ENCODE data around the gene KCNQ2.
"Not testable (repeated sequence)": the region's sequence is repeated elsewhere in the genome, so short reads cannot be mapped to it uniquely, and the experiment has no call there.

KCNQ2 gene

GRCh38 chr20:63471981-63472831 lies at the start of gene KCNQ2:
KCNQ2 (minus strand) TSS chr20:63472655; CDS start chr20:63472463, 192 bp downstream.
- in situ Hi-C loops (cut with MboI; ENCODE audit: low sequenced_read_pairs) = no loop called here

- in situ Hi-C loops (cut with MboI; ENCODE audit: low sequenced_read_pairs) = no loop called here
These were observed 49.1 kb upstream of the KCNQ2 start for GRCh38 chr20:63521602-63522001.

- in situ Hi-C loops (cut with MboI; ENCODE audit: low sequenced_read_pairs) = no loop called here
These were observed 48.6 kb upstream of the KCNQ2 start for GRCh38 chr20:63520934-63521601.

GRCh38 chr20:63520504-63520933 lies 48.1 kb upstream of the KCNQ2 start, which contains the start of gene PPDPF:
PPDPF (plus strand) TSS chr20:63520765; CDS start chr20:63521309, 544 bp downstream.
- in situ Hi-C loops (cut with MboI; ENCODE audit: low sequenced_read_pairs) = no loop called here

- in situ Hi-C loops (cut with MboI; ENCODE audit: low sequenced_read_pairs) = no loop called here
These were observed 47.4 kb upstream of the KCNQ2 start for GRCh38 chr20:63519668-63520503.

- in situ Hi-C loops (cut with MboI; ENCODE audit: low sequenced_read_pairs) = no loop called here
These were observed 46.7 kb upstream of the KCNQ2 start for GRCh38 chr20:63518946-63519667.

- in situ Hi-C loops (cut with MboI; ENCODE audit: low sequenced_read_pairs) = no loop called here
These were observed 46.0 kb upstream of the KCNQ2 start for GRCh38 chr20:63518351-63518861.

- in situ Hi-C loops (cut with MboI; ENCODE audit: low sequenced_read_pairs) = no loop called here
These were observed 45.2 kb upstream of the KCNQ2 start for GRCh38 chr20:63517376-63518309.

- in situ Hi-C loops (cut with MboI; ENCODE audit: low sequenced_read_pairs) = not testable (repeated sequence)
These were observed 42.1 kb upstream of the KCNQ2 start for GRCh38 chr20:63514520-63514919.

- in situ Hi-C loops (cut with MboI; ENCODE audit: low sequenced_read_pairs) = no loop called here
These were observed 40.8 kb upstream of the KCNQ2 start for GRCh38 chr20:63513207-63513606.

- in situ Hi-C loops (cut with MboI; ENCODE audit: low sequenced_read_pairs) = no loop called here
These were observed 36.7 kb upstream of the KCNQ2 start for GRCh38 chr20:63509088-63509564.

- in situ Hi-C loops (cut with MboI; ENCODE audit: low sequenced_read_pairs) = no loop called here
These were observed 35.8 kb upstream of the KCNQ2 start for GRCh38 chr20:63508072-63508768.

GRCh38 chr20:63507083-63507743 lies 34.8 kb upstream of the KCNQ2 start:
- in situ Hi-C loops (cut with MboI; ENCODE audit: low sequenced_read_pairs) = no loop called here

- in situ Hi-C loops (cut with MboI; ENCODE audit: low sequenced_read_pairs) = no loop called here
These were observed 33.3 kb upstream of the KCNQ2 start for GRCh38 chr20:63505723-63506122.

- in situ Hi-C loops (cut with MboI; ENCODE audit: low sequenced_read_pairs) = no loop called here
These were observed 32.8 kb upstream of the KCNQ2 start for GRCh38 chr20:63505281-63505680.

GRCh38 chr20:63504642-63505041 lies 32.2 kb upstream of the KCNQ2 start:
- in situ Hi-C loops (cut with MboI; ENCODE audit: low sequenced_read_pairs) = no loop called here

GRCh38 chr20:63503524-63503923 lies 31.1 kb upstream of the KCNQ2 start:
- in situ Hi-C loops (cut with MboI; ENCODE audit: low sequenced_read_pairs) = no loop called here

- in situ Hi-C loops (cut with MboI; ENCODE audit: low sequenced_read_pairs) = no loop called here
These were observed 30.3 kb upstream of the KCNQ2 start for GRCh38 chr20:63502671-63503172.

All from HL-60/S4 treated with phorbol 12-myristate 13-acetate at 8.2 ng/mL for 4 days and 3 days (cell line).